DMS 273 (cell line): Measurements from ENCODE around the gene SRSF2.
"Not testable (repeated sequence)": the region's sequence is repeated elsewhere in the genome, so short reads cannot be mapped to it uniquely, and the experiment has no call there.

Experiments
- DNase-seq: peaks from one replicate; lab custom pipeline; 2025; ENCODE audit not compliant: unreplicated experiment; lab: John Stamatoyannopoulos, UW

Gene SRSF2

GRCh38 chr17:76722279-76722678, 14.9 kb downstream of the SRSF2 start:
- no peak for DNase-seq

- DNase-seq = no peak
These were observed 15.7 kb downstream of the SRSF2 start for GRCh38 chr17:76721463-76721862.

GRCh38 chr17:76720941-76721340, 16.2 kb downstream of the SRSF2 start:
- no peak for DNase-seq

GRCh38 chr17:76720211-76720610, 16.9 kb downstream of the SRSF2 start:
- no peak for DNase-seq

GRCh38 chr17:76718516-76718915, 18.6 kb downstream of the SRSF2 start:
- DNase-seq = no peak

- no peak for DNase-seq
These were observed 20.3 kb downstream of the SRSF2 start for GRCh38 chr17:76716839-76717215.

- no peak for DNase-seq
These were observed 20.8 kb downstream of the SRSF2 start for GRCh38 chr17:76716146-76716838.

- DNase-seq = no peak
These were observed 21.7 kb downstream of the SRSF2 start for GRCh38 chr17:76715496-76715830.

GRCh38 chr17:76714822-76715495, 22.2 kb downstream of the SRSF2 start:
- DNase-seq = peak; percentile 75

GRCh38 chr17:76714336-76714735, 22.8 kb downstream of the SRSF2 start:
- DNase-seq = no peak

GRCh38 chr17:76713765-76714164, 23.4 kb downstream of the SRSF2 start:
- no peak for DNase-seq

GRCh38 chr17:76712321-76712720, 24.8 kb downstream of the SRSF2 start:
- DNase-seq = not testable (repeated sequence)

GRCh38 chr17:76710863-76711611, 26.1 kb downstream of the SRSF2 start, which contains the start of gene MXRA7:
MXRA7 (minus strand) TSS chr17:76710965; CDS start chr17:76710946, 19 bp downstream.
- DNase-seq = peak; percentile 85

- DNase-seq = peak; percentile 56
These were observed 26.9 kb downstream of the SRSF2 start for GRCh38 chr17:76709951-76710862.

GRCh38 chr17:76709077-76709950, 27.8 kb downstream of the SRSF2 start:
- no peak for DNase-seq

GRCh38 chr17:76707985-76708807, 28.9 kb downstream of the SRSF2 start:
- peak; percentile 41 for DNase-seq

- DNase-seq = no peak
These were observed 30.3 kb downstream of the SRSF2 start for GRCh38 chr17:76706817-76707216.

GRCh38 chr17:76704805-76705204, 32.3 kb downstream of the SRSF2 start:
- no peak for DNase-seq
